GM12873 (cell line): ENCODE data around the gene EBPL.

Experiments
- TF ChIP-seq, protein P1 (sequence below): IDR thresholded peaks from 2 replicates; pipeline ENCODE4 v1.5.1; 2012; ENCODE audit warnings: low read depth, mild to moderate bottlenecking, moderate library complexity, low read length, control low read depth; ENCODE audit not compliant: insufficient read depth; ENCODE audit errors: missing control alignments

The EBPL gene

DNA sequence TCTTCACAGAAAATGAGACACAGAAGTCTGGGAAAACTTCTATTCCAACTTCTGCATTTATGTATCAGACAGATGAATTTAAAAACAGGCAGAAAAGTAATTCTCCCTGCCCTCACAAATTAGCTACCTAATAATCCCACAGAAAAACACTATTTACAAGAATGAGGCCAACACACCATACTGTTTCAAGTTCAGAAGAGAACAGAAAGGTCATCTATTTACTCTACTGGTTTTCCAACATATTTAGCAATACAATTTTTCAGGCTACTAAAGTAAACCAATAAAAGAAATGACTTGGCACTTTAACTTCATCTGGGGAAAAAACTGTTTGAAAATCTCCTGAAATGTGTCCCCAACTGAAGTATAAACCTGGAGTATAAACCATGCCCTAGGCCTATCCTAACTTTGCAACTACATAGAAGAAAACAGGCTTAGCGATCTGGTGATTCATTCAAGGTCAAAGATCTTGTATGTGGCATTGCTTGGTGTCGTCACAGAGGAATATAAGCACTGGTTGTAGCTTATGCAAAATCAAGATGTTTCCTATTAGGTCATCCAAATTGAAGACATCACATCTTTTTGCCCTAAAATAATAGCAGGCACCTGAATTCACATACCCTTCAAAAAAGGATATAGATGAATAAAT is 20.1 kb upstream of the EBPL start:
- TF ChIP-seq, protein P1, sequence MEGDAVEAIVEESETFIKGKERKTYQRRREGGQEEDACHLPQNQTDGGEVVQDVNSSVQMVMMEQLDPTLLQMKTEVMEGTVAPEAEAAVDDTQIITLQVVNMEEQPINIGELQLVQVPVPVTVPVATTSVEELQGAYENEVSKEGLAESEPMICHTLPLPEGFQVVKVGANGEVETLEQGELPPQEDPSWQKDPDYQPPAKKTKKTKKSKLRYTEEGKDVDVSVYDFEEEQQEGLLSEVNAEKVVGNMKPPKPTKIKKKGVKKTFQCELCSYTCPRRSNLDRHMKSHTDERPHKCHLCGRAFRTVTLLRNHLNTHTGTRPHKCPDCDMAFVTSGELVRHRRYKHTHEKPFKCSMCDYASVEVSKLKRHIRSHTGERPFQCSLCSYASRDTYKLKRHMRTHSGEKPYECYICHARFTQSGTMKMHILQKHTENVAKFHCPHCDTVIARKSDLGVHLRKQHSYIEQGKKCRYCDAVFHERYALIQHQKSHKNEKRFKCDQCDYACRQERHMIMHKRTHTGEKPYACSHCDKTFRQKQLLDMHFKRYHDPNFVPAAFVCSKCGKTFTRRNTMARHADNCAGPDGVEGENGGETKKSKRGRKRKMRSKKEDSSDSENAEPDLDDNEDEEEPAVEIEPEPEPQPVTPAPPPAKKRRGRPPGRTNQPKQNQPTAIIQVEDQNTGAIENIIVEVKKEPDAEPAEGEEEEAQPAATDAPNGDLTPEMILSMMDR = no peak

DNA sequence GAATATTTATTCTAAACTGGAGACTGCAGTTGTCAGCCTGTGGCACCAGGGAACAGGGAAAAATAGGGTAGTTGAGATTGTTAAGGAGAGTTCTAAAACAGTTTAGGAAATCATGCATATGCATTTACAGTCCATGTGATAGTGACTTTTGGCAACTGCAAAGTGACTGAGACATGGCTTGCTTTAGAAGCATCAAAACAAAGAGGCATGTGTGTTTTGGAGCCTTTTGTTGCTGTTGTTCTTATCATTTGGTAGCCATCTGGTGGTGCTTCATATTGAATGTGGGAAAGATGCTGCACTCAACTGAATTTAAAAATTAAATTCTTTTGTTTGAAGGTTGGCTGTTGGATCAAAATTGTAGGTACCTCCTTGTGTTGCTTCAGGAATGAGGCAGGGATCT is 10.2 kb upstream of the EBPL start:
- TF ChIP-seq, protein P1 = no peak

DNA sequence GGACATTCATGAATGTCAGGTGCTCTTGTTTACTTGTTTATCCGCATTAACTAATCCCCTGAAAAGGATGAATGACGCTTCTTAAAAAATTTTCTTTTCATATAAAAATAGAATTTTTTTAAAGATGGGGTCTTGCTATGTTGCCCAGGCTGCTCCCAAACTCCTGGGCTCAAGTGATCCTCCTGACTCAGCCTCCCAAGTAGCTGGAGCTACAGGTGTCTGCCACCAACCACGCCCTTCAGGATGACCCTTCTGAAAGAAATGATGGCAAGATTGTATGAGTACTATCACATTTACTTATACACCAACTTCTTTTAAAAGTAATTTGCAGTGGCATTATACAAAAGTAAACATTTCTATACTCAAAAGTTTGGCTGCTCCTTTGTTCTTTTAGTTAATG is 6.2 kb upstream of the EBPL start:
- TF ChIP-seq, protein P1 = no peak

DNA sequence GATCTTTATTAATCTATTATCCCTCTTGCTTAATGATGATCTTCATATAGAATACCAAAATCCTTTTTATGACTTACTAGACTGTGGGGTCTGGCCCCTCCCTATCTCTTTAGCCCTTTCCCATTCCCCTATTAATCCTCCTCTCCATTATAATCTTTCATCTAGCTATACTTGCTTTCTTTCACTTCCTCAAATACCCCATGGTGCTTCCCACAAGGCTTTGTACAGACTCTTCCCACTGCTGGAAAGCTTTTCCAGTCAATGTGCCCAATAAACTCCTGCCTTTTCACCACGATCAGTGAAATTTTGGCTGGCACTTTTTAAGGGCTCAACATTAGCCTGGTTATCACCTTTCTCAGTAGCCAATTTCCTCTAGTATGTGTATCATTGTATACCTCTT is 3.2 kb upstream of the EBPL start:
- TF ChIP-seq, protein P1 = no peak

DNA sequence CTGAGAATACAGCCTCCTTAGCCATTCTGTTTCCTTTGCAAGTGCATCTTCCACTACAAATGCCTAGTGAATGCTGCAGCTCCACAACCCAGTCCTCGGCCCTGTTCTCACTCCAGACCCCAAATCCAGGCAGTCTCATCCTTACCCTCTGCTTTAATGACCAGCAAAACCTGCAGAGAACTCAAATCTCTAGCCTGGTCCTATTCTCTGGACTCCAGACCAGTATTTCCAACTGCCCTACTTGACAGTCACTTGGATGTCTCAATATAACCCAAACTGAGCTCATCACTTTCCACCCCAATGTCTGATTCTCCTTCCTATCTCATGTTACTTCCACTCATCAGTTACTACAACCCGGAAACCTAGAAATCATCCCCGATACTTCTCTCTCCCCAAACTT is 2.6 kb upstream of the EBPL start:
- TF ChIP-seq, protein P1 = no peak

DNA sequence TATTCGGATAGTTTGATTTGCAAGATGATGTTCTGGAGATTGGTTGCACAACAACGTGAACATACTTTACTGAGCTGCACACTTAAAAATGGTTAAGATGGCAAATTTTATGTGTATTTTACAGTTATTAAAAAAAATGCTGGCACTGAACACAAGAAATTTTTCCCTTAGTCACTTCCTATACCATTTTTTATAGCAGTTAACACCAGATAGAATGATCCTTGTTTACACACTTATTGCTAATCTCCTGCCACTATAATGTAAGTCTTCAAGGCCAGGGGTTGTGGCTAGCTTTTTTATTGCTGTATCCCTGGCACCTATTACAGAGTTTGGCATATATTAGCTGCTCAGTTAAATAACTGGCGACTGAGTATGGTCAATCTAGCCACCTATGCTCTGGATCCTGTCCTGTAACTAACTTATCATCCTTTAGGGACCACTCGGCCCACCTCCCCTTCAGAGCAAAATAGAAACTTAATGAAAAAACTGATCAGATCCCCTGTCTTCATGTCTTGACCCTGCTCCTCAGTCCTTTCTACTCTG is 2.0 kb upstream of the EBPL start:
- TF ChIP-seq, protein P1 = no peak

DNA sequence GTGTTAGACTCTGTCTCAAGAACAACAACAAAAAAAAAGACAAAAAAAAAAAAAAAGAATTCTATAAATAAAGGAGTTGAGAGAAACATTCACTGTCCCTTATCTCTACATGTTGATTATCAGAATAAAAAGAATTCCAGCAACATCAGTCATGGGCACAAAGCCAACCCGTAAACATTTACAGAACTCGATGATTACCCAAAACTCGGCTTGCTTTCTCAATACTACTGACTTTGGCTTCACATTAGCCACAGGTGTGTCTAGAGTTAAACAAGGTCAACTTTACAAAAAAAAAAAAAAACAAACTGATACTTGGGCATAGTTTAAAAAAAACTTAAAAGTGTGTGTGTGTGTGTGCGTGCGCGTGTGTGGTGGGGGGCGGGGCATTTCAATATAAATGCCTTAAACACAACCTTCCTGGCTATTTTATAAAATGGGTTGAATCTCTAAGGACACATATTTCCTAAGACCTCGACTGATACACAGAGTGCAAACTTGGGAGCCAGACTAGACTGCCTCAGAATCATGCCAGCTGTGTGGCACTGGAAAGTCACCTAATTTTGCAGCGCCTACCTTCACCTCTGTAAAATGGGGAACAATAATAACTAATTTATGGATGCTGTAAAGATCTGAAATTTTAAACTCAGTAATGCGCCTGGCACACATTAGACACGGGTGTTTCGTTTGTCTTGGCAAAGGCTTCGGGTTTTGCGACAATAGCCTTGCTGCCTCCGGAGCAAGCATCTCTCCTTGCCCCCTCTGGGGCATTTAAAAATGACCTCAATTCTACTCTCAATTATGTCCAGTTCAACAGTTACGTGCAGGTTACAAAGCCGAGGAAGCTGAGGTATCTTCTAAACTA is 922 bp downstream of the EBPL start:
- TF ChIP-seq, protein P1 = no peak
